Measurements from ENCODE around the gene C2orf49. TPM values are rescaled to one million over a fixed set of nuclear protein-coding genes. Genes with fewer than 3 reads are reported as not detected.
"Not testable (repeated sequence)": the region's sequence is repeated elsewhere in the genome, so short reads cannot be mapped to it uniquely, and the experiment has no call there.

C2orf49 gene
- total RNA-seq, 1 experiment from 2014 or later = 24.8 TPM

DNA sequence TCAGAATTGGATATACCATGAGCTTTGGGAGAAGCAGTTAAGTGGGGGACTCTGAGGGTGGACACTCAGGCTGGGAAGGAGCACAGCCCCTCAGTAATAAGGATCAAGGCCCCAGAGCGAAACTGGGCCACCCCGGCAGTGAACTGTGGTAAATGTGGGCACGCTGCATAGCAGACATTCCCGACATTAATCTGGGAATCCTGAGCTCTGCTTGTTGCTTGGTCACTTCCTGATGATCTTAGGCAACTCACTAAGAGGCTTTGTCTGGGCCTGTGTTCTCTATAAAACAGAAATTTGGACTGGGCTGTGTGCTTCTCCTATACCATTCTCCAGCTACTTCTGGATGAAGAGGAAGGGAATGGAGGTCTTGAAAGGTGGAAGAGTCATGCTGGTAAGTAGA, 12.6 kb upstream of the C2orf49 start:
- Histone ChIP-seq H3K4me3 (ENCODE audit: low read depth, low read length, poor library complexity, severe bottlenecking) (no peak overlapping the region), H3K9me3 (ENCODE audit: low read depth, low read length, poor library complexity, severe bottlenecking) (no peaks in the 10 kb centered on the region), H3K27me3 (replicated peaks; ENCODE audit: insufficient read depth, low read depth, low read length, poor library complexity) (no peaks in the 10 kb centered on the region), H3K4me1 (ENCODE audit: insufficient read depth, low read length, poor library complexity, severe bottlenecking) (peaks cover 20% of the 10 kb centered on the region), H3K36me3 (ENCODE audit: insufficient read depth, low read length, poor library complexity, severe bottlenecking) (no peaks in the 10 kb centered on the region), H3K27ac (ENCODE audit: low read depth, low read length, poor library complexity, severe bottlenecking) (no peak overlapping the region)
- intact Hi-C loops (cut with micrococcal nuclease; ENCODE audit: unreplicated experiment) = no loop called here
- POLR2A ChIA-PET (ENCODE audit: low non-redundant PET) = no interaction called here
- TF ChIP-seq, protein P1, sequence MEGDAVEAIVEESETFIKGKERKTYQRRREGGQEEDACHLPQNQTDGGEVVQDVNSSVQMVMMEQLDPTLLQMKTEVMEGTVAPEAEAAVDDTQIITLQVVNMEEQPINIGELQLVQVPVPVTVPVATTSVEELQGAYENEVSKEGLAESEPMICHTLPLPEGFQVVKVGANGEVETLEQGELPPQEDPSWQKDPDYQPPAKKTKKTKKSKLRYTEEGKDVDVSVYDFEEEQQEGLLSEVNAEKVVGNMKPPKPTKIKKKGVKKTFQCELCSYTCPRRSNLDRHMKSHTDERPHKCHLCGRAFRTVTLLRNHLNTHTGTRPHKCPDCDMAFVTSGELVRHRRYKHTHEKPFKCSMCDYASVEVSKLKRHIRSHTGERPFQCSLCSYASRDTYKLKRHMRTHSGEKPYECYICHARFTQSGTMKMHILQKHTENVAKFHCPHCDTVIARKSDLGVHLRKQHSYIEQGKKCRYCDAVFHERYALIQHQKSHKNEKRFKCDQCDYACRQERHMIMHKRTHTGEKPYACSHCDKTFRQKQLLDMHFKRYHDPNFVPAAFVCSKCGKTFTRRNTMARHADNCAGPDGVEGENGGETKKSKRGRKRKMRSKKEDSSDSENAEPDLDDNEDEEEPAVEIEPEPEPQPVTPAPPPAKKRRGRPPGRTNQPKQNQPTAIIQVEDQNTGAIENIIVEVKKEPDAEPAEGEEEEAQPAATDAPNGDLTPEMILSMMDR (conservative IDR thresholded peaks at IDR 0.05; ENCODE audit: low read depth, low read length) = no peak
- no peak for TF ChIP-seq EZH2 (IDR thresholded peaks at IDR 0.05; ENCODE audit: borderline replicate concordance, low read depth, low read length, poor library complexity, severe bottlenecking)
- CTCF ChIA-PET = no interaction called here
- BruUV-seq (replicated peaks) = no TSS peak
- DNase-seq (ENCODE audit: low spot score) = no peak

DNA sequence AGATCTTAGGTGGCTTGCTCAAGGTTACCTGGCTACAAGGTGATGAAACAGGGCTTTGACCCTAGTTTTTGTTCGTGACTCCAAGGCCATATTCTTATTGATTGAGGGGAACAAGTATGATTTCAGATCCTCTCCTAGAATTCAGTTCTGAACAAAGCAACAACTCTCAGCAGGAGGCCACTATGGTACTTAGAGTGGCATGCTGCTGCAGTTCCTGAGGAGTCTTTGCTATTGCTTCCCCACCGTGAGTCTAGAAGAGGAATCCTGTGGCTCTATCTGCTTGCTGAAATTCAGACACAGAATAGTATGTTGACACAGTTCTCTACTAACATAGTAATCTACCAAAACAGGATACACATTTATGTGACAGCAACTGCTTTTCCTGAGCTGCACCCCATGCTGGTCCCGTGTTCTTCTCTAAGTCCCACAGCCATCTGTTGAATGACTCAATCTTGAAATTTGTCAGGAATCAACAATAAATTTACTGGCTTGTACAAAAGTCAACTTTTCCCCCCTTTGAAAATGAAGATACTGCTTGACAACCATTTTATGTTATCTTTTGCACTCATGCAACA, 11.9 kb upstream of the C2orf49 start:
- no peak overlapping the region for H3K27ac ChIP-seq (ENCODE audit: low read depth, low read length, poor library complexity, severe bottlenecking)

DNA sequence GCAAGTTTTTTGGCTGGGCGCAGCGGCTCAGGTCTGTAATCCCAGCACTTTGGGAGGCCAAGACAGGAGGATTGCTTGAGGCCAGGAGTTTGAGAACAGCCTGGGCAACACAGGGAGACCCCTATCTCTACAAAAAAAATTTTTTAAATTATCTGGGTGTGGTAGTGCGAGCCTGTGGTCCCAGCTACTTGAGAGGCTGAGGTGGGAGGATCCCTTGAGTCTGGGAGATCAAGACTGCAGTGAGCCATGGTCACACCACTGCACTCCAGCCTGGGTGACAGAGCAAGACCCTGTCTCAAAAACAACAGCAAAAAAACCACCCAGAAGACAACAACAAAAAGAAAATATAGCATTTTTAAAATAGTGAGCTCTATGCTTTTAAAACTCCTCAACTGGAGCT, 10.1 kb upstream of the C2orf49 start:
- H3K4me1 ChIP-seq (ENCODE audit: insufficient read depth, low read length, poor library complexity, severe bottlenecking) = peaks cover 22% of the 10 kb centered on the region
- H3K27me3 ChIP-seq (replicated peaks; ENCODE audit: insufficient read depth, low read depth, low read length, poor library complexity); intact Hi-C loops (cut with micrococcal nuclease; ENCODE audit: unreplicated experiment); H3K9me3 ChIP-seq (ENCODE audit: low read depth, low read length, poor library complexity, severe bottlenecking); DNase-seq (ENCODE audit: low spot score); H3K36me3 ChIP-seq (ENCODE audit: insufficient read depth, low read length, poor library complexity, severe bottlenecking); POLR2A ChIA-PET (ENCODE audit: low non-redundant PET); BruUV-seq (replicated peaks); H3K4me3 ChIP-seq (ENCODE audit: low read depth, low read length, poor library complexity, severe bottlenecking); CTCF ChIA-PET; H3K27ac ChIP-seq (ENCODE audit: low read depth, low read length, poor library complexity, severe bottlenecking): not testable (repeated sequence)

More for the DNA sequence above, 11.9 kb upstream of the C2orf49 start:
- ChIA-PET POLR2A (ENCODE audit: low non-redundant PET) (no interaction called here), CTCF (no interaction called here)
- no peaks in the 10 kb centered on the region for H3K36me3 ChIP-seq (ENCODE audit: insufficient read depth, low read length, poor library complexity, severe bottlenecking)
- H3K9me3 ChIP-seq (ENCODE audit: low read depth, low read length, poor library complexity, severe bottlenecking) = no peaks in the 10 kb centered on the region
- intact Hi-C loops (cut with micrococcal nuclease; ENCODE audit: unreplicated experiment) = no loop called here
- BruUV-seq (replicated peaks) = no TSS peak
- TF ChIP-seq EZH2 (IDR thresholded peaks at IDR 0.05; ENCODE audit: borderline replicate concordance, low read depth, low read length, poor library complexity, severe bottlenecking) = no peak
- TF ChIP-seq, protein P1 (conservative IDR thresholded peaks at IDR 0.05; ENCODE audit: low read depth, low read length) = no peak
- H3K4me1 ChIP-seq (ENCODE audit: insufficient read depth, low read length, poor library complexity, severe bottlenecking) = peaks cover 25% of the 10 kb centered on the region
- no peak overlapping the region for H3K4me3 ChIP-seq (ENCODE audit: low read depth, low read length, poor library complexity, severe bottlenecking)
- H3K27me3 ChIP-seq (replicated peaks; ENCODE audit: insufficient read depth, low read depth, low read length, poor library complexity) = no peaks in the 10 kb centered on the region
- peak; percentile 74 for DNase-seq (ENCODE audit: low spot score)

DNA sequence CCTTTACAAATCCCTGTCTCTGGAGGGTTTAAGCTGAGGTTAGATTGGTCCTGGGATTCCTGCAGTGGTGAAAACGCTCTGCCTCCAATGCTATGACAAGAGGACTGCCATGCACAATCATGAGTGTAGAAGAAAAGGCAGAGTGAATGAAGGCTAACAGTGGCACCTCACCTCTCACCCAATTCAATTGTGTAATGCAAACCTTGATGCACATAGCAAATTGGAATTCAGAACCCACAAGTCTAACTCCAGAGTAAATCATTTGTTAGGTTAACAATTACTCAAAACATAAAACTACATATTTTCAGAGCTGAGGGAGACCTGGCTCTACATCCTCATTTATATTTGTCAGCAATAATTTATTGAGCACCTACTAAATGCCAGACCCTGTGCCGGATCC, 9.7 kb upstream of the C2orf49 start:
- DNase-seq (ENCODE audit: low spot score) = no peak
- Histone ChIP-seq H3K4me1 (ENCODE audit: insufficient read depth, low read length, poor library complexity, severe bottlenecking) (peaks cover 22% of the 10 kb centered on the region), H3K4me3 (ENCODE audit: low read depth, low read length, poor library complexity, severe bottlenecking) (no peak overlapping the region), H3K27ac (ENCODE audit: low read depth, low read length, poor library complexity, severe bottlenecking) (no peak overlapping the region), H3K36me3 (ENCODE audit: insufficient read depth, low read length, poor library complexity, severe bottlenecking) (no peaks in the 10 kb centered on the region), H3K9me3 (ENCODE audit: low read depth, low read length, poor library complexity, severe bottlenecking) (no peaks in the 10 kb centered on the region), H3K27me3 (replicated peaks; ENCODE audit: insufficient read depth, low read depth, low read length, poor library complexity) (no peaks in the 10 kb centered on the region)
- BruUV-seq (replicated peaks) = TSS peak; percentile 22
- ChIA-PET CTCF (no interaction called here), POLR2A (ENCODE audit: low non-redundant PET) (no interaction called here)
- TF ChIP-seq, protein P1 (conservative IDR thresholded peaks at IDR 0.05; ENCODE audit: low read depth, low read length) = no peak
- no peak for TF ChIP-seq EZH2 (IDR thresholded peaks at IDR 0.05; ENCODE audit: borderline replicate concordance, low read depth, low read length, poor library complexity, severe bottlenecking)
- intact Hi-C loops (cut with micrococcal nuclease; ENCODE audit: unreplicated experiment) = no loop called here
